NCI-H2196 (cell line): Measurements from ENCODE around the gene PPP1R3E.
"Not testable (repeated sequence)": the region's sequence is repeated elsewhere in the genome, so short reads cannot be mapped to it uniquely, and the experiment has no call there.

ENCODE experiments used
- DNase-seq: peaks from one replicate; lab custom pipeline; 2025; ENCODE audit not compliant: unreplicated experiment; lab: John Stamatoyannopoulos, UW

Gene PPP1R3E, protein sequence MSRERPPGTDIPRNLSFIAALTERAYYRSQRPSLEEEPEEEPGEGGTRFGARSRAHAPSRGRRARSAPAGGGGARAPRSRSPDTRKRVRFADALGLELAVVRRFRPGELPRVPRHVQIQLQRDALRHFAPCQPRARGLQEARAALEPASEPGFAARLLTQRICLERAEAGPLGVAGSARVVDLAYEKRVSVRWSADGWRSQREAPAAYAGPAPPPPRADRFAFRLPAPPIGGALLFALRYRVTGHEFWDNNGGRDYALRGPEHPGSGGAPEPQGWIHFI

DNA sequence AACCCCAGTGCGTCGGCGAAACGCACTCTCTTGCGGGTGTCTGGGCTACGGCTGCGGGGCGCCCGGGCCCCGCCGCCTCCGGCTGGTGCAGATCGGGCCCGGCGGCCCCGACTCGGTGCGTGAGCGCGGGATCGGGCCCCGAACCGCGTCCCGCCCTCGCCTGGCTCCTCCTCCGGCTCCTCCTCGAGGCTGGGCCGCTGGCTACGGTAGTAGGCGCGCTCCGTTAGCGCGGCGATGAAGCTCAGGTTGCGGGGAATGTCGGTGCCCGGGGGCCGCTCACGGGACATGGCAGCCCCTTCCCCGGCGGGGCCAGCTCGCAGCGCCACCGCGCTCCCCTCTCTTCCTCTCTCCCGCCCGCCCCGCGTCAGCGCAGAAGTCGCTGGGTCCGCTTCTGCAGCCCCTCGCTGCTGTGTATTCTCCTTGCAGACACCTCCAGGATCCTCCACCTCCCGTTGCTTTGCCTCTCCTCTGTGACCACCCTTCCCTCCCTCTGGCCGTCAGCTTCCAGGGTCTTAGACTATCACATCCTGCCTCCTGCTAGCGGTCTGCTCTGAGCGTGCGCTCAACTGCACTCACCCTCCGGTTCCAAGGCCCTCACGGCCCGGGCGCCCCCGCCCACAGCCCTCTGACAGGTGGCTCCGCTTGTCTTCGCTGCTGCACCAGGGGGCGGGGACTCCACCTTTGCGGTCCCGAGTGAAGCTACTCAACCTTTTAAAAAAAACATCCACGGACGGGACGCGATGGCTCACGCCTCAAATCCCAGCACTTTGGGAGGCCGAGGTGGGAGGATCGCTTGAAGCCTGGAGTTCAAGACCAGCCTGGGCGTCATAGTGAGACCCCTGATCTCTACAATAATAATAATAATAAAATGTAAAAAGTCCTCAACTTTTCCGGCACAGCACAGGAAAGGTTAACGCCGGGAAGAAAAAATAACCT, at the start of gene PPP1R3E:
PPP1R3E (minus strand) TSS at position 570 of the 936 bp plus-strand sequence; CDS start at position 287, 283 bp downstream.
- DNase-seq: peak; percentile 69

DNA sequence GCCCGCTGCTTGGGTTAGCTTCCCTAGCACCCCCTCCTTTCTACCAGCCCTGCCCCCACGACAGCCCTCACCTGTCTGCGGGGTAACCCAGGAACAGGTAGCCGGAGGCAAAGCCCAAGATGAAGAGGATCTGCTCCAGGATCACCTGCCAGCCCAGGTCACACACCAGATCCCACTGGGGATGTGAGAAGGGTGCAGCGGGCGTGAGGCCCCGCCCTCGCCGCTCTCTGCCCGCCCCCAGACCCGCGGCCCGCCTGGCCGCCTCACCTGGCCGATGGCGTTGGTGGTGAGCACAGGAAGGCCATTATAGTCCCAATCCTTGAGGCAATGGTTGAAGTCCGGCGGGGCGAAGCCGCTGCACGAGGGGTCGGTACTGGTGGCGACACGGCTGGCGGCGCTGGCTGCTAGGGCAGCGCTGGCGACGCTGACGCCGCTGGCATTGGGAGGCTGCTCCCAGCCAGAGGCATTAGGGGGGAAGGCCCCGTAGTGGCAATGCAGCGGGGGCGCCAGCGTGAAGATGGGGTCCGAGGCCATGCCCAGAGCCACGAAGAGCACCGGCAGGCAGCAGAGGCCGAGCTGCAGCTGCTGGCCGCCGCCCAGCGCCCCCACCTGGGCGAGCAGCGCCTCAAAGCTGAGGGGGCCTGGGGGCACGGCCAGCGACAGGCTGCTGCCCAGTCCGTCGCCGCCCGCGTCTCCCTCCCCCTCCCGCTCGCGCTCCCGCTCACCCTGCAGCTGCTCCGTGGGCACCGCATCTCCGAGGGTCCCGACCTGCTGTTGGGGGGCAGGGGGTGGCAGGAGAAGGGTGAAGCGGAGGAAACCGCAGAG, 49.2 kb upstream of the PPP1R3E start:
- peak; percentile 21 for DNase-seq

DNA sequence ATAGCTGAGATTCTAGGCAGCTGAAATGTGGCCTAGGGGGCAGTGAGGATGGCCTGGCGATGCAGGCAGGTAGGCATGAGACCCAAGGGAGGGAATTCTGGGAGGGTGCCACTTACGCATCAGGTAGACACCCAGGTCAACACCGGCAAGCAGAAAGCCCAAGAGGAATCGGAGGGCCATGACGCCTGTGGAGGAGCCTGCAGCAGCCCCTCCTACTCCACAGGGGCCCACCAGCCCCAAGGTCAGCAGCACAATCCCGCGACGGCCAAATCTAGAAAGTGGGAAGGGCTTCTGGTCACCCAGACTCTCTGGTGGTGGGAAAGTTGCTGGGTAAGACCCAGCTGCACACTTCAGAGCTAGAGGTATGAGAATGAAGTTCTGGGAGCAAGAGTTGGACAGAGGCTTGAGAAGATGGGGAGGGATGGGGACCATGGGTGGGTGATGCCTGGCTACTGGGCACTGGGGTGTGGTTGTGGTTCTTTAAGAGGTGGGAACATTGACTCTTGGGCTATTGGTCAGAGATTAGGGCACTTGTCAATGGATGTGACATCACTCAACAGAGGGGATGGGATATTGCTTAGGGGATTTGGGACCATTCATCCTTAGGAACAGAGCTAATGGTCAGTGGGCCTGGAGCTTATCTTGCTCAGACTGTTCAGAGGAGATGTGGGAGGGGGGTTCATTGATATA, 46.6 kb upstream of the PPP1R3E start:
- no peak for DNase-seq

DNA sequence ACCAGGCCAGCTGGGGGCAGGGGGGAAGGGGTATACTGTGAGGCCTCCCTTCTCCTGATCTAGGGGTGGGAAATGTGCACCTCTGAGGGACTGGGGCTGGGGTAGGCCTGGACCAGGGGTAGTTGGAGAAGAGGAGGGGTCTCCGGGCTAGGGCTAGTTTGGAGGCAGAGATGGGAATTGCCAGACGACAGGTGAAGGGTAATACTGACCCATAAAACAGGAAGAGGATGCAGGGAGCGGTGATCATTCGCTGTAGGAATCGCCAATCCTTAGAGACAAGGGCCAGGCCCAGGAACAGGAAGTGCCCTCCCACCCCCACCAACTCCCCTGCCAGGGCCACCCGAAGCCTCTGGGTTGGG, 45.6 kb upstream of the PPP1R3E start:
- no peak for DNase-seq

DNA sequence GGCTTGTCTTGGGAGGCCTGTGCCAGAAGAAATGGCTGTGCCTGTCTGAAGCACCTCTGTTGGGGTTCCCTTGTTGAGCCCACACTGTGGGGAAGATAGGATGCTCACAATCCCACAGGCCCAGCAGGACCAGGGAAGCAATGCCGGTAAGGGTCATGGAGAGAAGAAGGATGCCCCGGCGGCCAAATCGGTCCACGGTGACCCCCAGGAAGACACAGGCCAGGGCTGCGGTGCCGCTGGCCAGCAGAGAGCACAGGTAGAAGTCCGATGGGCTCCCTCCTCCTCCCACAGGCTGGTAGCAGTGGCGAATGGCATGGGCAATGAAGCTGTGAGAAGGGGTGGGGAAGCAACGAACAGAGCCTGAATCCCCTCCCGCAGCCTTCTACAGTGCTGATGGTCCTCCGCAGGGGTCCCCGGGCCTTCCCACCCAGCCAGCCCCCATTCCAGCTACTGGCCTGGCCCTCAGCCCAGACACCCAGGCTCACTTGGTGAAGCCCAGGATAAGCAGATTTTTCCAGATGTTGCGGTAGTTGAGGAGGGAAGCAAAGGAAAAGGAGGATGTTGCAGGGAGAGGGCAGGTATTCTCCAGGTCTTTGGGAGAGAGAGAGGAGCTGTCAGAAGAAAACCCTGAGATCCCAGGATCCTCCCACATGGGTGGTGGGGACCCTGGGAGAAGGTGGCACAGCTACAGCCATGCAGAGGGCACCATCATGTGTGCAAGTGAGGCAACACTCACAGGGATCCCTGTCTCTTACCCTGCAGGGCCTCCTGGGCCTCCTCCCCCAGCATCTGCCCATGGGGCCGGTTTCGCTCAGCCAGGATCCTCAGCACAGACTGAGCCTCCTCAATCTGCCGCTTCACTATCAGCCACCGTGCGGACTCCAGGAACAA, 45.0 kb upstream of the PPP1R3E start:
- DNase-seq: no peak

DNA sequence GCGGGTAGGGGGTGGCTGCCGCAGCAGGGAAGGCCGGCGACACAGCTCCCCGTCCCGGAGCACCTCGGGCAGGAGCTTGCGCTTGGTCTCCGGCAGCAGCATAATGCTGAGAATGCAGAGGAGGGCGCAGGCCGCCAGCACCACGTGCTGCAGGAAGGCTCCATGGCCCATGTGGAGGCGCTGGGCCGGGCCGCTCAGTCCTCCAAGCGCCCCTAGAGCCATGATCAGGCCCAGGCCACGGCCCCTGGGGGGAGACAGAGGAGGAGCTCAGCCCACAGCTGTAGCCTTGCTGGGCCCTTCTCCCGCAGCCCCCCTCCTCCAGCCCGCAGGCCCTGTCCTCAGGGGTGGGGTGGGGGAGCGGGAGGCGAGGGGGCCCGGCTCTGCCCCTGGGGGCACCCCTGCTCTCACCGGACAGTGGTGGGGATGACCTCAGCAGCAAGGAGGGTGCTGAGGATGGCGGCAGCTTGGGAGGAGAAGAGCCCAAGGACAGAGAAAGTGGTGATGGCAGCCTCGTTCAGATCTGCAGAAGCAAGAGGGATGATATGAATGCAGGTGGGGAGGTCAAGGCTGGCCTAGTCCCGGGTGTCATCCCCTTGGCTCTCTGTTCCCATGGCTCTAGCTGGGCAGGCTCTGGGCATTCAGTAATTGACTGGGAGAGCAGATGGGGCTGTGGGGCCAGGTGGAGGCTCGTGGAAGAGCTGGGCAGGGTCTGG, 44.2 kb upstream of the PPP1R3E start:
- no peak for DNase-seq

DNA sequence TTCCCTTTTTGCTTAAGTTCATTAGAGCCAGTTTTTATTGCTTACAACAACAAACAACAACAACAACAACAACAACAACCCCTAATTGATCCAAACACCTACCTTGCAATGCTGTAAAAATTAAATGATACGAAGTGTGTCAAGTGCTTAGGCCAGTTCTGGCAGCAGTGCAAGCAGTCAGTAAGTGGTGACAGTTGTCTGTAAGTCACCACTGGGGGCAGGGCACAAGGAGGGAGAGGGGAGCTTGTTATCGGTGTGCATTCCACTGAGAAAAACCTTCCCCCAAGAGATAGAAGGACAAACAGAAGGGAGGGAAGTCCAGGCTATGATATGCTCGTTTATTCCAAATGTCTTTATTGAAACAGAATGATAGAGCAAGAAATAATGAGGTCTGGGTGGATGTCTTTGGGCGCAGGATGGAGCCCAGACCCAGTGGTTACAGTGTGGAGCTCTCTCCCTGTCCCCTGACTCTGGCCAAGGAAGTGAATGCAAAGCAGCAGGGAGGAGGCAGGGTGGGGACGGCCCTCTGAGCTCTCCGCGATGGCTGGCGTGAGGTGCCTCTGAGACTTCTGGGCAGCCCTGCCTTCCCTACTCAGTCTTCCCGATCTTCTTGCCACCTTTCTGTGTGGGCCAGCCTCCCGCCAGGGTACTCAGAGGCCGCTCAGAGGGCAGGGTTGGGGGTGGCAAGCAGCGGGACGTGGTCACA, 43.5 kb upstream of the PPP1R3E start:
- no peak for DNase-seq

DNA sequence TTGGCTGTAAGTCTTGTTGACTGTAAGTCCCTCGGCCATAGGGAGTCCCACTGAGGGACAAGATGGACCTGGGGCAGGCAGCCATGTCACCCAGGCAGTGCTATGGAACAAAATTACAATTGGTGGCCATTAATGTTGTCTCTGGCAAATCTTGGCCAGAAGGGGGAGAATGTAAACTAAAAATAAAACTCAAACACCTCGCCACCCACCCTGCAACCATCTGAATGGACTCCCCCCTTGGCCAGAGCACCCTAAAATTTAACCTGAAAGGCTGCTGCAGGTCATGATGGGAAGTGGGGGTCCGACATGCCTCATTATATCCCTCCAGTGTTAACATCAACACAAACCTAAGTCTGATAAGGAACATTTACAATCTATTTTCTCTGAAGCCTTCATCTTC, 41.8 kb upstream of the PPP1R3E start:
- no peak for DNase-seq

DNA sequence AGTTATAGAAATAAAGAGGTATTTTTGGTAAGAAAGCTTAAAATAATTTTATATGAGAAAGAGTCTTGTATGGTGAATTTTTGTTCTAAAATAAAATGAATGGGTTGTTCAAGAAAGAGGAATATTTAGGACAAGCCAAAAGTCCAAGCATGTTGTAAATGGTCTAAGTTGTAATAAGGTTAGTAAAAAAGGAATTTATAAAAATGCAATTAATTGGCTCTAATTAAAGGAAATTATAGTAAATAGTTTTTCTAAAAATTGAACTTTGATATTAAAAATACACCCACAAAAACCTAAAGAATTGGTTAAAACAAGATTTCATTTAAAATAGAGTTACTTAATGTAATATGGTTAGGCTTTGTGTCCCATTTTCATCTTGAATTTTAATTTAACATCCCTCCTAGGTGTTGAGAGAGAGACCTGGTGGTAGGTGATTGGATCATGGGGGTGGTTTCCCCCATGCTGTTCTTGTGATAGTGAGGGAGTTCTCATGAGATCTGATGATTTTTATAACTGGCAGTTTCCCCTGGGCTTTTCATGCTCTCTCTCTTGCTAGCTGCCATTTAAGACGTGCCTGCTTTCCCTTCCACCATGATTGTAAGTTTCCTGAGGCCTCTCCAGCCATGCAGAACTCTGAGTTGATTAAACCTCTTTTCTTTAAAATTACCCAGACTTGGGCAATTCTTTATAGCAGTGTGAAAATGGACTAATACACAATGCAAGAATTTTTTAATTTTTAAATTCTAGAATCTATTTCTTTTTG, 37.0 kb upstream of the PPP1R3E start:
- no peak for DNase-seq

DNA sequence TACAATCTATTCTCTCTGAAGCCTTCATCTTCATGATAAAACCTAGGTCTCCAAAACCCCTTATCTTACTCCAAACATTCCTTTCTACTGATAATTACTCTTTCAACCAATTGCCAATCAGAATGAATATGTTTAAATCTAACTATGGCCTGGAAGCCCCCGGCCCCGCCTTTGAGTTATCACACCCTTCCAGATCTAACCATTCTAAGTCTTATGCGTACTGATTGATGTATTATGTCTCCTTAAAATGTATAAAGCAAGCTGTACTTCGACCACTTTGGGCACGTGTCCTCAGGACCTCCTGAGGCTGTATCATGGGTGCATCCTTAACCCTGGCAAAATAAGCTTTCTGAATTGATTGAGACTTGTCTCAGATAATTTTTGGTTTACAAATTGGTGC, 33.0 kb upstream of the PPP1R3E start:
- no peak for DNase-seq

DNA sequence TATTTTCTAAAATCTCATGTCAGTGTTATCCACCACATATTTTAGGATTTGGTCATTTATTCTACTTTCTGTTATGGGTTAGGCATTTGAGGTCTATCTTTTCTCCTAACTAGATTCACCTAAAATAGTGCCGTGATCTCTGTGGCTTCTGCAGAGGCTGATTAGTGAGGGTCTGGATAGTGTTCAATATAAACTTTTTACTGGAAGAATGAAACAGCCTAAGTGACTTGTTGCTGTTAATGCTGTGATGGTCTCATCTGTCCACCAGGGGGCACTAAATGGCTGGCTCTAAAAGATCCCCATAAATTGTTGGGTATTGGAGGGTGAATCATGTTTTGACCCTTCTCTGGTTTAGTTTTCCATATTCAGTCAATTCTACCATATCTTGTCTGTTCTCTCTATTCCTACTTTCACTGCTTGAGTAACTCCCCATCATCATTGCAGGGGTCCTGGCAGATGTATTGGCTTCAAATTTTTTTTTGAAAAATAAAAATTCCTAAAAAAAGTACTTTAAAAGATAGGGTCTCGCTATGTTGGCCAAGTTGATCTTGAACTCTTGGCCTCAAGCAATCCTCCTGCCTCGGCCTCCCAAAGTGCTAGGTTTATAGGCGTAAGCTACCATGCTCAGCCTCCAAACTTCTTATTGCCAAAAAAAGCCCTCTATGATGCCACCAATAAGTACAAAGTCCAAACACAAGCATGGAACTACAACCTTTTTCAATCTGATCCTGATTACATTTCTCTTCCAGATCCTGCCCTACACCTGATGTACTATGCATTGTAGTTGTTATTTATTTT, 25.5 kb upstream of the PPP1R3E start:
- DNase-seq: peak; percentile 76

DNA sequence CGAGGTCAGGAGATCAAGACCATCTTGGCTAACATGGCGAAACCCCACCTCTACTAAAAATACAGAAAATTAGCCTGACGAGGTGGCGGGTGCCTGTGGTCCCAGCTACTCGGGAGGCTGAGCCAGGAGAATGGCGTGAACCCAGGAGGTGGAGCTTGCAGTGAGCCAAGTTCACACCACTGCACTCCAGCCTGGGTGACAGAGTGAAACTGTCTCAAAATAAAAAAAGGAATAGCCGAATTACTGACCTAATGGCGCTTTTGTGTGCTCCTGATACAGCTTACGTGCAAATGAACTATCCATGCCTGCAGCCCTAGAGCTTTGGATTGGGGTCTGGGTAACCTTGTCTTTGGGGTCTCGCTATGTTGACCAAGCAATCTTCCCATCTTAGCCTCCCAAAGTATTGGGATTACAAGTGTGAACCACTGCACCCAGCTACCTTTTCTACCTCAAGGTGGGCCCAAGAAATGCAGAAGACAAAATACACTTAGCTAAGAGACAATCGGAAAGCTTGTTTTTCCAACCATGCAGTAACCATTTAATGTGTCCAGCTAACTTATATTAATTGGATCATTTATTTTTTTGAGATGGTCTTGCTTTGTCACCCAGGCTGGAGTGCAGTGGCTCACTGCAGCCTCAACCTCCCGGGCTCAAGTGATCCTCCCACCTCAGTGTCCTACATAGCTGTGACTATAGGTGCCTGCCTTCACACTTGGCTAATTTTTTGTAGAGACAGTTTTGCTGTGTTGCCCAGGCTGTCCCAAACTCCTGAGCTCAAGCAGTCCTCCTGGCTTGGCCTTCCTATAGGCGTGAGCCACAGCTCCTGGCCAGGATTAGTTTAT, 24.1 kb upstream of the PPP1R3E start:
- DNase-seq: no peak

DNA sequence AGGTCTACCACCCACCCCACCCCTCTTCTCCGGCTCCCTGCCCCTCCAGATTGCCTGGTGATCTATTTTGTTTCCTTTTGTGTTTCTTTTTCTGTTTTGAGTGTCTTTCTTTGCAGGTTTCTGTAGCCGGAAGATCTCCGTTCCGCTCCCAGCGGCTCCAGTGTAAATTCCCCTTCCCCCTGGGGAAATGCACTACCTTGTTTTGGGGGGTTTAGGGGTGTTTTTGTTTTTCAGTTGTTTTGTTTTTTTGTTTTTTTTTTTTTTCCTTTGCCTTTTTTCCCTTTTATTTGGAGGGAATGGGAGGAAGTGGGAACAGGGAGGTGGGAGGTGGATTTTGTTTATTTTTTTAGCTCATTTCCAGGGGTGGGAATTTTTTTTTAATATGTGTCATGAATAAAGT, 23.1 kb upstream of the PPP1R3E start:
- DNase-seq: not testable (repeated sequence)

DNA sequence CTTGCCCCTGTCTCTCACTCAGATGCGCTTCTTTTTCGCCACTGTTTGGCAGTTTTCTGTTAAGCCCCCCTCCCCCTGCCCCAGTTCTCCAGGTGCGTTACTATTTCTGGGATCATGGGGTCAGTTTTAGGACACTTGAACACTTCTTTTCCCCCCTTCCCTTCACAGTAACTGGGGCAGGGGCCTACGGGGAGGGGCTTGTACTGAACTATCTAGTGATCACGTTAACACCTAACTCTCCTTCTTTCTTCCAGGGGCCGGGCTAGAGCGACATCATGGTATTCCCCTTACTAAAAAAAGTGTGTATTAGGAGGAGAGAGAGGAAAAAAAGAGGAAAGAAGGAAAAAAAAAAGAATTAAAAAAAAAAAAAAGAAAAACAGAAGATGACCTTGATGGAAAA, 22.3 kb upstream of the PPP1R3E start:
- DNase-seq: no peak

DNA sequence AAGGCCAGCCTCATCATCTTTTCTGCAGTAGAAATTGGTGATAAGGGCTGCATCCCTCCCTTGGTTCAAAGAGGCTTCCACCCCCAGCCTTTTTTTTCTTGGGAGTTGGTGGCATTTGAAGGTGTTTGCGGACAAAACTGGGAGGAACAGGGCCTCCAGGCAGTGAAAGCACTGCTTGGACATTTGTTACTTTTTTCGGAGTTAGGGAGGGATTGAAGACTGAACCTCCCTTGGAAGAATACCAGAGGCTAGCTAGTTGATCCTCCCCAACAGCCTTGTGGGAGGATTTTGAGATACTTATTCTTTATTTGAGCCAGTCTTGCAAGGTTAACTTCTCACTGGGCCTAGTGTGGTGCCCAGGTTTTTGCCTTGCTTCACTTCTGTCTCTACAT, 21.8 kb upstream of the PPP1R3E start:
- DNase-seq: no peak

DNA sequence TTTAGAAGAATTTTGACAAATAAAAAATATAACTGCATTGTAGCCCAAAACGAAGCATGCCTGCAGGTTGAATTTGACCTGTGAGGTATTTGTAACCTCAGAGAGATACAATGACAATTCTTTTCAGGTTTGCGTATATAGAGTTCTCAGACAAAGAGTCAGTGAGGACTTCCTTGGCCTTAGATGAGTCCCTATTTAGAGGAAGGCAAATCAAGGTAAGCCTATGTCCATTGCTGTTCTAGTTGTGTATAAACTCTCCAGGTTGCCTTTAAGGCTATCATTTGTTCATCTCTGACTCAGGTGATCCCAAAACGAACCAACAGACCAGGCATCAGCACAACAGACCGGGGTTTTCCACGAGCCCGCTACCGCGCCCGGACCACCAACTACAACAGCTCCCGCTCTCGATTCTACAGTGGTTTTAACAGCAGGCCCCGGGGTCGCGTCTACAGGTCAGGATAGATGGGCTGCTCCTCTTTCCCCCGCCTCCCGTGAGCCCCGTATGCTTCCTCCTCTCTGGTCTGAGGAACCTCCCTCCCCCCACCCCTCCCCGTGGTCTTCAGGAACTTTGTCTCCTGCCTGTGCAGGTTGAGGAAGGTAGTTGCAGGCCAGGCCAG, 21.3 kb upstream of the PPP1R3E start:
- no peak for DNase-seq
